A549 (cell line): ENCODE results near the gene PXYLP1.

ENCODE experiments used
- CBX8 ChIP-seq: fragments of 200-600 bp; sonication (generic); IDR thresholded peaks from 2 replicates; pipeline ENCODE4 v1.6.1; 2016
- CHD4 ChIP-seq: fragments of 200-600 bp; sonication (generic); IDR thresholded peaks from 2 replicates; pipeline ENCODE4 v1.6.1; 2016; ENCODE audit warnings: antibody characterized with exemption, mild to moderate bottlenecking, borderline replicate concordance
- CTCF ChIP-seq: fragments of >200 bp; sonication (Bioruptor Twin); formaldehyde crosslinking; IDR thresholded peaks from 3 replicates; pipeline ENCODE4 v1.5.1; 2016
- EP300 ChIP-seq, 2 experiments: fragments of >200 bp; sonication (Bioruptor Twin); formaldehyde crosslinking; IDR thresholded peaks; 2 replicates in 1 of 2; 3 replicates in 1 of 2; pipeline ENCODE4 v1.6.1; 2016 to 2017
- FOXS1 ChIP-seq: fragments of 250-450 bp; sonication (Bioruptor Pico); IDR thresholded peaks from 2 replicates; pipeline ENCODE4 v1.5.0; 2020; ENCODE audit warnings: mild to moderate bottlenecking, moderate library complexity
- HMGXB4 ChIP-seq: fragments of 250-450 bp; sonication (Bioruptor Pico); IDR thresholded peaks from 2 replicates; pipeline ENCODE4 v1.5.0; 2021; ENCODE audit warnings: mild to moderate bottlenecking, moderate library complexity, borderline replicate concordance
- HOXB13 ChIP-seq: fragments of 250-450 bp; sonication (Bioruptor Pico); IDR thresholded peaks from 2 replicates; pipeline ENCODE4 v1.5.0; 2020; ENCODE audit warnings: low read depth, mild to moderate bottlenecking, moderate library complexity
- MAFK ChIP-seq: fragments of 450-650 bp; IDR thresholded peaks from 2 replicates; pipeline ENCODE4 v1.6.1; 2014; ENCODE audit not compliant: partially characterized antibody
- PBX3 ChIP-seq: IDR thresholded peaks from 2 replicates; pipeline ENCODE4 v1.6.1; 2012
- ZFP36 ChIP-seq: fragments of 450-650 bp; IDR thresholded peaks from 2 replicates; pipeline ENCODE4 v1.6.1; 2014; ENCODE audit warnings: borderline replicate concordance; ENCODE audit not compliant: partially characterized antibody

- no peak for TF ChIP-seq HOXB13 (CRISPR knock-in tag)
- no peak for TF ChIP-seq EP300 (IDR thresholded peaks at IDR 0.05)
- TF ChIP-seq MAFK, result no peak
- TF ChIP-seq CTCF, result no peak
- no peak for TF ChIP-seq FOXS1 (CRISPR knock-in tag)
- no peak for TF ChIP-seq ZFP36
- no peak for TF ChIP-seq CBX8
- no peak for TF ChIP-seq HMGXB4 (CRISPR knock-in tag)
- no peak for TF ChIP-seq CHD4
- TF ChIP-seq PBX3, result no peak
These were observed 11.7 kb downstream of the PXYLP1 start for GRCh38 chr3:141243271-141243707.
